MCF 10A (cell line): ENCODE results near the gene NFATC1. TPM values are rescaled to one million over a fixed set of nuclear protein-coding genes. Genes with fewer than 3 reads are reported as not detected.

Experiments
- BruUV-seq: library from RNA; stranded (reverse); fragments of 400-500 nt; replicated peaks from 2 replicates; lab custom pipeline; 2021; lab: Mats Ljungman, UMichigan
- CTCF ChIA-PET: fragments of 300-600 bp; sonication (Branson Sonifier 250); formaldehyde crosslinking; extraction: SDS; loops from one replicate; lab custom pipeline; 2021; ENCODE audit warnings: antibody characterized with exemption, inconsistent platforms; lab: Yijun Ruan, JAX
- POLR2A ChIA-PET: fragments of 300-600, 350-650 bp; sonication (Branson Sonifier 250); formaldehyde crosslinking; extraction: SDS; loops from one replicate; lab custom pipeline; 2020; ENCODE audit warnings: antibody characterized with exemption, inconsistent platforms; lab: Yijun Ruan, JAX
- DNase-seq: peaks from one replicate; pipeline ENCODE4 v3.0.0-alpha.2; 2018; ENCODE audit not compliant: unreplicated experiment
- H3K27ac Mint-ChIP-seq: one replicate; pipeline ENCODE4 v1.8.0; 2022; ENCODE audit warnings: mild to moderate bottlenecking, low read depth, mixed read lengths; ENCODE audit not compliant: unreplicated experiment
- H3K27me3 Mint-ChIP-seq: one replicate; pipeline ENCODE4 v1.8.0; 2022; ENCODE audit warnings: mixed read lengths; ENCODE audit not compliant: insufficient read depth, unreplicated experiment
- H3K36me3 Mint-ChIP-seq: one replicate; pipeline ENCODE4 v1.8.0; 2022; ENCODE audit warnings: mild to moderate bottlenecking, moderate library complexity, mixed read lengths; ENCODE audit not compliant: insufficient read depth, unreplicated experiment
- H3K4me1 Mint-ChIP-seq: one replicate; pipeline ENCODE4 v1.8.0; 2022; ENCODE audit warnings: mixed read lengths; ENCODE audit not compliant: insufficient read depth, unreplicated experiment
- H3K4me3 Mint-ChIP-seq: one replicate; pipeline ENCODE4 v1.8.0; 2022; ENCODE audit warnings: mild to moderate bottlenecking, moderate library complexity, mixed read lengths; ENCODE audit not compliant: unreplicated experiment
- H3K9me3 Mint-ChIP-seq: one replicate; pipeline ENCODE4 v1.8.0; 2022; ENCODE audit warnings: mixed read lengths; ENCODE audit not compliant: unreplicated experiment
- CTCF ChIP-seq: fragments of 200-600 bp; IDR thresholded peaks from one replicate; pipeline ENCODE4 v1.8.0; 2022; ENCODE audit warnings: antibody characterized with exemption, mild to moderate bottlenecking; ENCODE audit not compliant: unreplicated experiment
- intact Hi-C: fragments of 100-400 bp; cut with micrococcal nuclease; formaldehyde crosslinking; loops from 2 replicates; pipeline ENCODE4 v1.14.1; 2022
- total RNA-seq: library from RNA; stranded (reverse); gene quantifications from 2 replicates; pipeline ENCODE4 v1.2.3, GENCODE V29; 2022

NFATC1 gene
- total RNA-seq, 1 experiment from 2014 or later: 2.0 TPM

- no peaks in the 10 kb centered on the region for H3K9me3 Mint-ChIP-seq
- POLR2A ChIA-PET: no interaction called here
- peaks cover 5% of the 10 kb centered on the region for H3K4me1 Mint-ChIP-seq
- H3K27me3 Mint-ChIP-seq: no peaks in the 10 kb centered on the region
- H3K4me3 Mint-ChIP-seq: no peak overlapping the region
- CTCF ChIA-PET: interaction anchor here (0.6 kb wide), 1 partner anchor 9 kb away, joined by 3 read pairs; no protein-coding TSS in a partner anchor
- H3K36me3 Mint-ChIP-seq: peaks cover 5% of the 10 kb centered on the region
- no peak overlapping the region for H3K27ac Mint-ChIP-seq
- intact Hi-C loops: no loop called here
- no TSS peak for BruUV-seq
- peak; percentile 62 for DNase-seq
- TF ChIP-seq CTCF: no peak
Measured at GRCh38 chr18:79458131-79458838, 62.6 kb downstream of the NFATC1 start.

- Mint-ChIP-seq H3K27ac (no peak overlapping the region), H3K27me3 (no peaks in the 10 kb centered on the region), H3K9me3 (no peaks in the 10 kb centered on the region), H3K36me3 (peaks cover 5% of the 10 kb centered on the region), H3K4me3 (no peak overlapping the region), H3K4me1 (peaks cover 5% of the 10 kb centered on the region)
- no peak for TF ChIP-seq CTCF
- ChIA-PET POLR2A (no interaction called here), CTCF (interaction anchor here (0.6 kb wide), 1 partner anchor 10 kb away, joined by 3 read pairs; no protein-coding TSS in a partner anchor)
- no TSS peak for BruUV-seq
- DNase-seq: no peak
- intact Hi-C loops: no loop called here
Measured at GRCh38 chr18:79458917-79459803, 63.4 kb downstream of the NFATC1 start.

- Mint-ChIP-seq H3K9me3 (no peaks in the 10 kb centered on the region), H3K4me1 (peaks cover 5% of the 10 kb centered on the region), H3K36me3 (peaks cover 5% of the 10 kb centered on the region), H3K27me3 (no peaks in the 10 kb centered on the region), H3K4me3 (no peak overlapping the region), H3K27ac (no peak overlapping the region)
- POLR2A ChIA-PET: no interaction called here
- peak; percentile 11 for DNase-seq
- BruUV-seq: no TSS peak
- intact Hi-C loops: no loop called here
- TF ChIP-seq CTCF: no peak
- CTCF ChIA-PET: no interaction called here
Measured at GRCh38 chr18:79459946-79460480, 64.3 kb downstream of the NFATC1 start.
